ENCODE measurements around the gene NDUFC2. TPM values are rescaled to one million over a fixed set of nuclear protein-coding genes. Genes with fewer than 3 reads are reported as not detected.

NDUFC2 gene
- total RNA-seq, 1 donor from 2014 or later: 203 TPM

- no peaks in the 10 kb centered on the region for H3K9me3 Mint-ChIP-seq (ENCODE audit: unreplicated experiment)
- peaks cover 4% of the 10 kb centered on the region for H3K27me3 Mint-ChIP-seq (ENCODE audit: unreplicated experiment)
- H3K36me3 Mint-ChIP-seq (ENCODE audit: low read depth, unreplicated experiment): peaks cover 21% of the 10 kb centered on the region
- H3K4me3 Mint-ChIP-seq (ENCODE audit: unreplicated experiment): no peak overlapping the region
- no peak for DNase-seq (ENCODE audit: low spot score)
- H3K4me1 Mint-ChIP-seq (ENCODE audit: unreplicated experiment): no peaks in the 10 kb centered on the region
- no peak for TF ChIP-seq CTCF (IDR thresholded peaks at IDR 0.05; ENCODE audit: unreplicated experiment)
- no peak overlapping the region for H3K27ac Mint-ChIP-seq (ENCODE audit: unreplicated experiment)
Measured at GRCh38 chr11:78067704-78068103, 12.0 kb downstream of the NDUFC2 start.

GRCh38 chr11:78066471-78066870 lies 13.2 kb downstream of the NDUFC2 start:
- Mint-ChIP-seq H3K4me3 (ENCODE audit: unreplicated experiment) (no peak overlapping the region), H3K4me1 (ENCODE audit: unreplicated experiment) (no peaks in the 10 kb centered on the region), H3K9me3 (ENCODE audit: unreplicated experiment) (no peaks in the 10 kb centered on the region), H3K27me3 (ENCODE audit: unreplicated experiment) (peaks cover 4% of the 10 kb centered on the region), H3K27ac (ENCODE audit: unreplicated experiment) (no peak overlapping the region), H3K36me3 (ENCODE audit: low read depth, unreplicated experiment) (peaks cover 18% of the 10 kb centered on the region)
- DNase-seq (ENCODE audit: low spot score): no peak
- TF ChIP-seq CTCF (IDR thresholded peaks at IDR 0.05; ENCODE audit: unreplicated experiment): no peak

- Mint-ChIP-seq H3K9me3 (ENCODE audit: unreplicated experiment) (no peaks in the 10 kb centered on the region), H3K27ac (ENCODE audit: unreplicated experiment) (no peak overlapping the region), H3K36me3 (ENCODE audit: low read depth, unreplicated experiment) (peaks cover 17% of the 10 kb centered on the region), H3K27me3 (ENCODE audit: unreplicated experiment) (peaks cover 4% of the 10 kb centered on the region), H3K4me3 (ENCODE audit: unreplicated experiment) (no peak overlapping the region), H3K4me1 (ENCODE audit: unreplicated experiment) (no peaks in the 10 kb centered on the region)
- TF ChIP-seq CTCF (IDR thresholded peaks at IDR 0.05; ENCODE audit: unreplicated experiment): no peak
- no peak for DNase-seq (ENCODE audit: low spot score)
Measured at GRCh38 chr11:78065203-78065602, 14.5 kb downstream of the NDUFC2 start.

GRCh38 chr11:78063440-78064181 lies 16.1 kb downstream of the NDUFC2 start, which contains the start of gene THRSP:
Gene THRSP (plus strand): TSS chr11:78063861. CDS start chr11:78063882, 21 bp downstream.
- no peak for DNase-seq (ENCODE audit: low spot score)
- H3K36me3 Mint-ChIP-seq (ENCODE audit: low read depth, unreplicated experiment): peaks cover 17% of the 10 kb centered on the region
- no peak within 1 kb of the TSS for H3K27ac Mint-ChIP-seq (ENCODE audit: unreplicated experiment)
- H3K4me3 Mint-ChIP-seq (ENCODE audit: unreplicated experiment): no peak within 1 kb of the TSS
- H3K27me3 Mint-ChIP-seq (ENCODE audit: unreplicated experiment): peaks cover 4% of the 10 kb centered on the region
- H3K4me1 Mint-ChIP-seq (ENCODE audit: unreplicated experiment): no peaks in the 10 kb centered on the region
- no peaks in the 10 kb centered on the region for H3K9me3 Mint-ChIP-seq (ENCODE audit: unreplicated experiment)
- TF ChIP-seq CTCF (IDR thresholded peaks at IDR 0.05; ENCODE audit: unreplicated experiment): no peak

- DNase-seq (ENCODE audit: low spot score): no peak
- H3K27me3 Mint-ChIP-seq (ENCODE audit: unreplicated experiment): peaks cover 3% of the 10 kb centered on the region
- no peak overlapping the region for H3K4me3 Mint-ChIP-seq (ENCODE audit: unreplicated experiment)
- H3K9me3 Mint-ChIP-seq (ENCODE audit: unreplicated experiment): no peaks in the 10 kb centered on the region
- no peaks in the 10 kb centered on the region for H3K4me1 Mint-ChIP-seq (ENCODE audit: unreplicated experiment)
- no peak for TF ChIP-seq CTCF (IDR thresholded peaks at IDR 0.05; ENCODE audit: unreplicated experiment)
- H3K27ac Mint-ChIP-seq (ENCODE audit: unreplicated experiment): no peak overlapping the region
- H3K36me3 Mint-ChIP-seq (ENCODE audit: low read depth, unreplicated experiment): peaks cover 11% of the 10 kb centered on the region
Measured at GRCh38 chr11:78062671-78063070, 17.0 kb downstream of the NDUFC2 start.
